NT2/D1 (cell line): ENCODE results near the gene HTR7.
"Not testable (repeated sequence)": the region's sequence is repeated elsewhere in the genome, so short reads cannot be mapped to it uniquely, and the experiment has no call there.

Source experiments
- DNase-seq: peaks from one replicate; pipeline ENCODE4 v3.0.0-alpha.2; 2011; ENCODE audit warnings: low read depth, low spot score
- H3K27me3 ChIP-seq: 2 replicates; pipeline ENCODE4 v1.6.0; 2011; ENCODE audit warnings: mild to moderate bottlenecking; ENCODE audit not compliant: insufficient read length, insufficient read depth
- H3K36me3 ChIP-seq: 2 replicates; pipeline ENCODE4 v1.6.1; 2011; ENCODE audit warnings: mild to moderate bottlenecking, low read length, mixed read lengths; ENCODE audit not compliant: insufficient read depth, insufficient read length
- H3K4me1 ChIP-seq: 2 replicates; pipeline ENCODE4 v1.5.1; 2011; ENCODE audit not compliant: insufficient read depth, insufficient read length
- H3K4me3 ChIP-seq: 2 replicates; pipeline ENCODE4 v1.5.1; 2011; ENCODE audit warnings: low read depth; ENCODE audit not compliant: insufficient read length
- H3K9ac ChIP-seq: 2 replicates; pipeline ENCODE4 v1.6.0; 2011; ENCODE audit warnings: low read depth; ENCODE audit not compliant: insufficient read length
- H3K9me3 ChIP-seq: 2 replicates; pipeline ENCODE4 v1.5.1; 2011; ENCODE audit warnings: mild to moderate bottlenecking, low read length; ENCODE audit not compliant: insufficient read depth
- SUZ12 ChIP-seq: IDR thresholded peaks from 2 replicates; pipeline ENCODE4 v1.6.1; 2011; ENCODE audit not compliant: insufficient read length, insufficient read depth; ENCODE audit errors: extremely low read depth
- YY1 ChIP-seq: IDR thresholded peaks from 2 replicates; pipeline ENCODE4 v1.6.1; 2011; ENCODE audit not compliant: insufficient read length, insufficient read depth
- ZNF274 ChIP-seq: IDR thresholded peaks from 2 replicates; pipeline ENCODE4 v1.6.1; 2011; ENCODE audit warnings: mild to moderate bottlenecking, low read depth, low read length

HTR7 gene

DNA sequence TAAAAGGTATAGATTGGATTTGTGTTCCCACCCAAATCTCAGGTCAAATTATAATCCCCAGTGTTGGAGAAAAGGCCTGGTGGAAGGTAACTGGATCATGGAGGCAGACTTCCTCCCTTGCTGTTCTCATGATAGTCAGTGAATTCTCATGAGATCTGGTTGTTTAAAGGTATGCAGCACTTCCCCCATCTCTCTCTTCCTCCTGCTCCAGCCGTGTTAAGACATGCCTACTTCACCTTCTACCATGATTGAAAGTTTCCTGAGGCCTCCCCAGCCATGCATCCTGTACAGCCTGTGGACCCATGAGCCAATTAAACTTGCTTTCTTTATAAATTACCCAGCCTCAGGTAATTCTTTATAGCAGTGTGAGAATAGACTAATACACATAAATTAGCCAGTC, 39.1 kb downstream of the HTR7 start:
- Histone ChIP-seq H3K4me1 (peaks cover 2% of the 10 kb centered on the region), H3K9me3 (peaks cover 50% of the 10 kb centered on the region), H3K9ac (no peak overlapping the region), H3K36me3 (no peaks in the 10 kb centered on the region), H3K27me3 (no peaks in the 10 kb centered on the region), H3K4me3 (no peak overlapping the region)
- DNase-seq, result no peak
- TF ChIP-seq YY1 (no peak), SUZ12 (no peak), ZNF274 (no peak)

DNA sequence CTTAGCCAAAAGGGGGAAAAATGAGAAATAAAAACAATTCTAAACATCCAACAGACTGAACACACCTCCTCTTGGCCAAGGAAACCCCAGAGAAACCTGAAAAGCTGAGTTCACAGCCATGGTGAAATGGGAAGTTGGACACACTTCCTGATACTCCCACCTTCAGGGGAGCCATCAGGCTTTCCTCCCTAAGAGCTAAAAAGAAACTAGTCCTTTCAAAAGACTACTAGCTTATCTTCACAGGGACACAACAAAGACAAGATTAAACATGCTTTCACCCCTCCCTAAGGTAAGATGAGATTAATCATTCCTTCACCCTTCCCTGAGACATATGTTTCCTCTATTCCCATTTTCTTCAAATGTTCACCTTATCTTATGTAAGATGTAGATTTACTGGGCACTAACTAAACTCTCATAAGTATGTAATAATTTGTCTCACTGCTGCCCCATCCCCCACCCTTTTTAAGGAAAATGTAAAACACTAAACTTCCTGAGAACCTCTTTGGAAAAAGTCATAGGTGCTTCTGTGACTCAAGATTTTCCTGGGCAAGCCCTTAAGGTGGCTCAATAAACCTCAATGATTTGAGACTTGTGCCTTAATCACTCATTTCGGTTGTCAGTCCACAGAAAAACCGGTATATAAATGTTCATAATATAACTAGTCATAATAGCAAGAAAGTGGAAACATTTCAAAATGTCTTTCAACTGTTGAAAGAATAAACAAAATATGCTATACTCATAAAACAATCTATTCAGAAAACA, 40.5 kb downstream of the HTR7 start:
- Histone ChIP-seq H3K4me3 (no peak overlapping the region), H3K36me3 (no peaks in the 10 kb centered on the region), H3K9me3 (peaks cover 43% of the 10 kb centered on the region), H3K9ac (no peak overlapping the region), H3K27me3 (no peaks in the 10 kb centered on the region), H3K4me1 (no peaks in the 10 kb centered on the region)
- TF ChIP-seq ZNF274 (no peak), YY1 (no peak)
- no peak for DNase-seq

DNA sequence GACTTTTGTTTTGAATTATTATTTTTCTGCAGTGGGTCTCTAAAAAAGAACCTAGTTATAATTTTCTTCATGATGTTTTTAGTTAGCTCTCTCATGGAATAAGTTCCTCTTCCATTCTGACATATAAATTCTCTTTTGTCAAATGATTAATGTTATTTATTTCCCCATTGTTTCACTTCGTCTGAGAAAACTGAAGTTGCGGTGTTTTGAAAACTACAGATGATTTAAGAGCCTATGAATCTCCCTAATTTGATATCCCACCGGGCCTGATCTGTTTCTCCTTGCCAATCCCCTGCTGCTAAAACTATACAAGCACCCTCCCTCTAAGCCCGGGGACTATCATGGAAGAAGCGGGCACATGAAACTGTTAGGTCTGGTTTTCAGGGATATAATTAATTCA, 41.4 kb downstream of the HTR7 start:
- TF ChIP-seq ZNF274 (no peak), YY1 (no peak), SUZ12 (no peak)
- H3K9ac ChIP-seq, result no peak overlapping the region
- no peaks in the 10 kb centered on the region for H3K36me3 ChIP-seq
- H3K27me3 ChIP-seq, result no peaks in the 10 kb centered on the region
- peaks cover 37% of the 10 kb centered on the region for H3K9me3 ChIP-seq
- no peak for DNase-seq
- H3K4me3 ChIP-seq, result no peak overlapping the region
- no peaks in the 10 kb centered on the region for H3K4me1 ChIP-seq

DNA sequence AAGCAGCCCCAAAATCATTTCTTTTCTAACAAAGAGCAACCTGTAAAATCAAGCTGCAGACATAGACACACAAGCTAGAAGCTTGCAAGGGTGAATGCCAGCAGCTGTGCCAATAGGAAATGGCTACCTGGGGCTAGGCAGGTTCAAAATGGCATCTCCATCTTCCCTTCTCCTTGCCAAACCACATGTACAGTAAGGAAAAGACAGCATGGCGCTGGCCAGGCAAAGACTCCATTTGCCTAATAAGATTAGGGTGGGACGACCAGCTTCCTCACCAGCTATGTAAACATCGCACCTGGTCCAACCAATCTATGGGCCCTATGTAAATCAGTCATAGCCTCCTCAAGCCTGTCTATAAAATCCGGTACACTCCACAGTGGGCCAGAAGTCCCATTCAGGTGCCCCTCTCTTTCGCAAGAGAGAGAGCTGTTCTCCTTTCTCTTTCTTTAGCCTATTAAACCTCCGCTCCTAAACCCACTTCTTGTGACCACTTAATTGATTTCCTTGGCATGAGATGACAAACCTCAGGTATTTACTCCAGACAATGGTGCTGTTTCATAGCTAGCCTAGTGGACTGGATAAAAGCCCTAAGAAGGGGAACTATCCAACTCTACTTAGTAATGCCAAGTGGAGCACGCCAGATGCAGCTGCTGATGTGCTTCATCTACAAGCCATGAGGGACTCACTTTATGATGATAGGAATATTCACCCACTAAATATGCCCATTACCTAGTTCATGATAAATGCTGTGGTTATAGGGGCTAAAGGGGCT, 44.1 kb downstream of the HTR7 start:
- no peak overlapping the region for H3K4me3 ChIP-seq
- no peaks in the 10 kb centered on the region for H3K27me3 ChIP-seq
- TF ChIP-seq SUZ12, result no peak
- no peak for TF ChIP-seq ZNF274
- TF ChIP-seq YY1, result no peak
- no peaks in the 10 kb centered on the region for H3K4me1 ChIP-seq
- H3K9ac ChIP-seq, result no peak overlapping the region
- no peaks in the 10 kb centered on the region for H3K36me3 ChIP-seq
- no peak for DNase-seq
- H3K9me3 ChIP-seq, result peaks cover 24% of the 10 kb centered on the region

DNA sequence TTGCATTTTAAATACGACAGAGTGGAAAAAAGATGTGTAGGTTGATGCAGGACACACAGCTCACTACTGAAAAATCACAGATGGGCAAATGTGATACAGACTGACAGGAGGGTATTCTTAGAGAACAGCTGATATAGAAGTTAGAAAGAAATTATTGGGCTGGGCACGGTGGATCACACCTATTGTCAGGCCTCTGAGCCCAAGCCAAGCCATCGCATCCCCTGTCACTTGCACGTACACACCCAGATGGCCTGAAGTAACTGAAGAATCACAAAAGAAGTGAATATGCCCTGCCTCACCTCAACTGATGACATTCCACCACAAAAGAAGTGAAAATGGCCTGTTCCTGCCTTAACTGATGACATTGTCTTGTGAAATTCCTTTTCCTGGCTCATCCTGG, 50.7 kb downstream of the HTR7 start:
- H3K27me3 ChIP-seq, H3K4me3 ChIP-seq, DNase-seq, H3K36me3 ChIP-seq, H3K4me1 ChIP-seq, H3K9ac ChIP-seq: not testable (repeated sequence)
- peaks cover 31% of the 10 kb centered on the region for H3K9me3 ChIP-seq

DNA sequence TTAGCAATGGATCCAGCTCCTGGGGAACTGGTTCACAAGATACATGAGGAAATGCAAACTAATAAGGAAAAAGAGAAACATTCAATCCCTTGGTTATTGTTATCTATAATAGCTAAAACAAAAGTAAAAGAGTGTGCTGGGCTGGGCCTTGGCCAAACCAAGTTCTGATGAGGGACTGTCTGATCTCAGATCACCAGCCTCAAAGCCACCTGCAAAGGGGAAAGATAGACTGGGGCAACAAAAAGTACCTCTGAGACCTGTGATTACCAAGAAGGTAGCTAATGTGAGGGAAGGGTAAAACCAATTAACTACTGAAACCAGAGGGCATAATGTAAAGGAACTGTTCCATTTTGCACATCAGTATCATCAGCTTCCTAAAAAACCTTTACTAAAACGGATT, 51.2 kb downstream of the HTR7 start:
- DNase-seq, result no peak
- no peak overlapping the region for H3K4me3 ChIP-seq
- no peaks in the 10 kb centered on the region for H3K4me1 ChIP-seq
- H3K9ac ChIP-seq, result no peak overlapping the region
- TF ChIP-seq YY1, result no peak
- TF ChIP-seq SUZ12, result no peak
- TF ChIP-seq ZNF274, result no peak
- H3K27me3 ChIP-seq, result no peaks in the 10 kb centered on the region
- H3K9me3 ChIP-seq, result peaks cover 31% of the 10 kb centered on the region
- no peaks in the 10 kb centered on the region for H3K36me3 ChIP-seq

DNA sequence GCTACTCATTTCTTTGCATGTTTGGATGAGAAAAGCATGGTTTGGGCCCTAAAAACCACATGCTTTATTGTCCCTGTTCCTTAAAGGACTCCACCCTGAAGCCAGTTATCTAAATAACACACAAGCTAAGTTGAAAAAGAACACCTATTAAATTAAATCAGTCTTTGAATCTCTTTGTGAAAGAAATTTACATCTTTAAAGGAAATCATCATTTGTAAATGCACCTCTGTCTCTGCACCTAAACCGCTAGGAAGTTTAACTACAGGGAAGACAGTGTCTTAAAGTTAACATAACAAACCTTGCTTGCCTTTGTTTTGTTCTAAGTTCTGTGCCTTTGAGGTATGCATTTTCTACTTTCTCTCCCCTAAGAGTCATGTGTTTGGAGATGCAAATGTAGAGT, 52.6 kb downstream of the HTR7 start:
- peaks cover 31% of the 10 kb centered on the region for H3K9me3 ChIP-seq
- H3K9ac ChIP-seq, result no peak overlapping the region
- no peaks in the 10 kb centered on the region for H3K4me1 ChIP-seq
- DNase-seq, result peak; percentile 50
- H3K27me3 ChIP-seq, result no peaks in the 10 kb centered on the region
- no peaks in the 10 kb centered on the region for H3K36me3 ChIP-seq
- TF ChIP-seq SUZ12 (no peak), YY1 (no peak), ZNF274 (no peak)
- no peak overlapping the region for H3K4me3 ChIP-seq
